Muscle layer of duodenum (tissue), 2 donors: ENCODE data around the gene EYS.

Source experiments
- H3K27ac ChIP-seq: one replicate; pipeline ENCODE4 v1.7.0; 2013; ENCODE audit warnings: mild to moderate bottlenecking, low read length
- H3K27me3 ChIP-seq: one replicate; pipeline ENCODE4 v1.7.0; 2013; ENCODE audit warnings: low read depth, mild to moderate bottlenecking, control low read depth, low read length
- H3K36me3 ChIP-seq, 2 donors: one replicate each; pipeline ENCODE4 v1.7.0; 2013; ENCODE audit warnings: low read length in 2 of 2, control low read depth in 1 of 2, mild to moderate bottlenecking in 1 of 2; ENCODE audit not compliant: insufficient read depth in 2 of 2, control insufficient read depth in 1 of 2
- H3K4me1 ChIP-seq, 2 donors: one replicate each; pipeline ENCODE4 v1.7.0; 2013; ENCODE audit warnings: low read length in 2 of 2, mild to moderate bottlenecking in 2 of 2, control low read depth in 1 of 2, moderate library complexity in 1 of 2; ENCODE audit not compliant: insufficient read depth in 2 of 2, control insufficient read depth in 1 of 2
- H3K4me3 ChIP-seq, 2 donors: one replicate each; pipeline ENCODE4 v1.7.0; 2013; ENCODE audit warnings: low read length in 2 of 2, low read depth in 1 of 2, mild to moderate bottlenecking in 1 of 2
- H3K9me3 ChIP-seq, 2 donors: one replicate each; pipeline ENCODE4 v1.7.0; 2013; ENCODE audit warnings: low read length in 2 of 2, control low read depth in 1 of 2, mild to moderate bottlenecking in 1 of 2; ENCODE audit not compliant: control insufficient read depth in 1 of 2
- donor health status: healthy.

EYS gene

DNA sequence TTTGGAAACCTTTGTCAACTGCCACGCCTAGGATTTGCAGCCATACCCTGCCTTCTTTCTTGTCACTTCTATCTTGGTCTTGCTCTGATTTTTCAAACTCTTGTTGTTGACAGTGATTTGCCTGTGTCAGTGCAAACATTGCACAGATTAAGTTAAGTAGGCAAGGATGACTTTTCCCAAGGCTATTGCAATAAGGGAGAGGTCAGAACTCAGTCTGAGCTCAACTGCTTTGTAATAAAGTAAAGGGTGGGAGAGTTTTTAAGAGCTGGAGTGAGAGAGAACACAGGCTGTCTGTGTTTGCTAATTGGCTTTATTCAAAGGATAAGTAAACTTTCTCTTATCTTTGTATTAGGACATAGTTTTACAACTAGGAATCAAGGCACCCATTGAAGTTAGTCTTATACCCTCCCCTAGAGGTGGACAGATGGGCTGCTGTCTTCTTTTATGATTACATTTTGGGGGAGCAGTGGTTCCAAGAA lies 1622.8 kb downstream of the EYS start:
- H3K27me3 ChIP-seq, result no peaks in the 10 kb centered on the region
- H3K4me1 ChIP-seq, result no peaks in the 10 kb centered on the region
- H3K4me3 ChIP-seq, result no peak overlapping the region
- H3K27ac ChIP-seq, result no peak overlapping the region
- H3K9me3 ChIP-seq, result no peaks in the 10 kb centered on the region
- H3K36me3 ChIP-seq, result no peaks in the 10 kb centered on the region

DNA sequence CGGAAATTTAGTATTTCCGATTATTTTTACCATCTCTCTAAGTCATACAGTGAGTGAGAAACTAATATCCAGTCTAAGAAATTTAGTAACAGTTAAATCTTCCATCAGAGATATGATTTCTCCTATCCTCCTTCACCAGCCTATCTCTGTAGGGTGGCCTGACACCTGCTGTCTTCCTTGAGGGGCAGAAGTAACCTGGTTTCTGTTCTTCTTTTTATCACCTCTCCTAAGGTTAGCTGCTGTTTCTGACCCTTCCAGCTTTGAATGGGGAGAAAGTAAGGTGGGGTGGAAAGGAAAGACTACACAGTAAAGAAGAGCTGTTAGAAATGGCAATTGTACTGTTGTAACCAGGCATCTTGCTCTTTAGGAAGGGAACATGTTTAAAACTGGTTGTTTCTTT lies 1623.8 kb downstream of the EYS start:
- Histone ChIP-seq H3K4me1 (no peaks in the 10 kb centered on the region), H3K27ac (no peak overlapping the region), H3K4me3 (no peak overlapping the region), H3K36me3 (no peaks in the 10 kb centered on the region), H3K27me3 (no peaks in the 10 kb centered on the region), H3K9me3 (no peaks in the 10 kb centered on the region)

DNA sequence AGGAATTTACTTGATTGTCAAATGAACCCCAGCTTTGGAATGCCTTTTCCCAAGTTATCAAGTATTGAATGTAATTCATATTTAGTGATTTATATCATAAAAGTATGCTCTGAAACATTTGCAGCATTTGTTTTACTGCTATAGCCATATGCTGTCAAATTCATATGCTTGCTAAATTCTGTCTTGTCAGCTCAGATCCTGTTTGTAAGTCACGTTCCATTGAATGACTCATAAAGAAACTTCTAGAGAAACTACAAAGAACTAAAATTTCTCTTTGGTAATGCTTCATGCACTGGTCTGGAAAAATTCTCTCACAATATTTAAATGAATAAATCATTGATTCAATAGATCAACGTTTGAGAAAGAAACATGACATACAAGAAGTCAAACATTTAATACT lies 1625.6 kb downstream of the EYS start:
- Histone ChIP-seq H3K27me3 (no peaks in the 10 kb centered on the region), H3K27ac (no peak overlapping the region), H3K36me3 (no peaks in the 10 kb centered on the region), H3K4me3 (no peak overlapping the region), H3K4me1 (no peaks in the 10 kb centered on the region), H3K9me3 (no peaks in the 10 kb centered on the region)

- Histone ChIP-seq H3K27ac (no peak overlapping the region), H3K4me1 (no peaks in the 10 kb centered on the region), H3K4me3 (no peak overlapping the region), H3K36me3 (no peaks in the 10 kb centered on the region), H3K27me3 (no peaks in the 10 kb centered on the region), H3K9me3 (no peaks in the 10 kb centered on the region)
Observed at GRCh38 chr6:64074981-64075380, 1632.0 kb downstream of the EYS start.

DNA sequence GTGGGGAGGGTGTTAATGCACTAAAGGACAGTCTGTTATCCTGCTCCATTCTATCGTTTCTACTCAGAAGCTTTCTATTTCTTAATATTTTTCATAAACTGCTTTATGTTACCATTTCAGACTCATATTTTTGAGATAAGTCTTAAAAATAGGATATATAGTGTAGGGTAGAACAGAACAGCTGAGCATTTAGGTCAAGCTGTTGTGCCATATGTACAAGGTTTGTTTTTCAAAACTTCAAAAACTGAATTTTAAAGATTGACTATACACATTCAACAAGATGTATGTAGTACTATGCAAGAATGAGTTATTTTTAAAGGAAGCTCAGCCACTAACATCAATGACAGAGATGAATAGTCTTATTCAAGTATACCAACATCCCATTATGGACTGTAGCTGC lies 1634.3 kb downstream of the EYS start:
- no peak overlapping the region for H3K27ac ChIP-seq
- no peak overlapping the region for H3K4me3 ChIP-seq
- no peaks in the 10 kb centered on the region for H3K36me3 ChIP-seq
- H3K9me3 ChIP-seq, result no peaks in the 10 kb centered on the region
- H3K27me3 ChIP-seq, result no peaks in the 10 kb centered on the region
- no peaks in the 10 kb centered on the region for H3K4me1 ChIP-seq

GRCh38 chr6:64064919-64065318 lies 1642.1 kb downstream of the EYS start:
- Histone ChIP-seq H3K27ac (no peak overlapping the region), H3K4me1 (no peaks in the 10 kb centered on the region), H3K36me3 (no peaks in the 10 kb centered on the region), H3K4me3 (no peak overlapping the region), H3K9me3 (no peaks in the 10 kb centered on the region), H3K27me3 (no peaks in the 10 kb centered on the region)

- Histone ChIP-seq H3K4me3 (no peak overlapping the region), H3K27ac (no peak overlapping the region), H3K36me3 (no peaks in the 10 kb centered on the region), H3K4me1 (no peaks in the 10 kb centered on the region), H3K27me3 (no peaks in the 10 kb centered on the region), H3K9me3 (no peaks in the 10 kb centered on the region)
Observed at GRCh38 chr6:64062960-64063683, 1643.9 kb downstream of the EYS start.

- H3K4me1 ChIP-seq, result no peaks in the 10 kb centered on the region
- no peak overlapping the region for H3K4me3 ChIP-seq
- H3K36me3 ChIP-seq, result no peaks in the 10 kb centered on the region
- no peak overlapping the region for H3K27ac ChIP-seq
- no peaks in the 10 kb centered on the region for H3K27me3 ChIP-seq
- no peaks in the 10 kb centered on the region for H3K9me3 ChIP-seq
Observed at GRCh38 chr6:64054861-64055260, 1652.2 kb downstream of the EYS start.

DNA sequence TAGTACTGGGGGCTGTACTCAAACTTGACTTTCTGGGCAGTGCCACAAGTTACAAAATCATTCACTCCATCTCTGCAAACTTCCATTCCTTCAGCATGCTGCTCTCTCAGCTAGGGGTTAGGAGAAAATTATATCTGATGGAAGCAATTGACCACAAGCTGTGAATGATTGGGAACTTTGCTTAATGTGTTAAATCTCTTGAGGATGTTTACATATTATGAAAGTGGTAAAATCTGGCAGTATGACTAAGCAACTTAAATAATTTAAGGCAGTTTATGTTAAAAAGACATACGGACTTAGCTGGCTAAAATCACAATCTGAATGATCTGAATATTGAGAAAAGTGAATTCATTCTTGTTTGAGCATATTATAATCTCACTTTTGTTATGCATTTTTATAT lies 1656.4 kb downstream of the EYS start:
- H3K27ac ChIP-seq, result no peak overlapping the region
- H3K4me3 ChIP-seq, result no peak overlapping the region
- no peaks in the 10 kb centered on the region for H3K4me1 ChIP-seq
- no peaks in the 10 kb centered on the region for H3K36me3 ChIP-seq
- H3K9me3 ChIP-seq, result no peaks in the 10 kb centered on the region
- H3K27me3 ChIP-seq, result no peaks in the 10 kb centered on the region

DNA sequence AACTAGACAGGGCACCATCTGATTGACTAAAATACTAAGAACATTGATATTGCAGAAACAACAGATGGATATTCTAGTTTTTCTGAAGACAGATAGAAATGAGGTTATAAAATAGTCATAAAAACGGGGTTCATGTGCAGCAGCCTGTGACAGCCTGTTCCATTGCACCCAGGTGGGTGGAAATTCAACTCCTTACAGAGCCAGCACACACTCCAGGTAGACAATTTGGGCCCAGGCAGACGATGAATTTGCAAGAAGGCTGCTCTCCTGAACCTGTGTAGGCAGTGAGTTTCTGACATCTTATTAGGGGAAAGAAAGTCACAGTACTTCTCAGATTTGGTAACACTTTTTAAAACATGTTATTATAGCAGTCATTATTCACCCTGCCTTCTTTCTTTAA lies 1657.3 kb downstream of the EYS start:
- H3K9me3 ChIP-seq, result no peaks in the 10 kb centered on the region
- H3K27me3 ChIP-seq, result no peaks in the 10 kb centered on the region
- no peaks in the 10 kb centered on the region for H3K36me3 ChIP-seq
- no peak overlapping the region for H3K27ac ChIP-seq
- no peaks in the 10 kb centered on the region for H3K4me1 ChIP-seq
- H3K4me3 ChIP-seq, result no peak overlapping the region

DNA sequence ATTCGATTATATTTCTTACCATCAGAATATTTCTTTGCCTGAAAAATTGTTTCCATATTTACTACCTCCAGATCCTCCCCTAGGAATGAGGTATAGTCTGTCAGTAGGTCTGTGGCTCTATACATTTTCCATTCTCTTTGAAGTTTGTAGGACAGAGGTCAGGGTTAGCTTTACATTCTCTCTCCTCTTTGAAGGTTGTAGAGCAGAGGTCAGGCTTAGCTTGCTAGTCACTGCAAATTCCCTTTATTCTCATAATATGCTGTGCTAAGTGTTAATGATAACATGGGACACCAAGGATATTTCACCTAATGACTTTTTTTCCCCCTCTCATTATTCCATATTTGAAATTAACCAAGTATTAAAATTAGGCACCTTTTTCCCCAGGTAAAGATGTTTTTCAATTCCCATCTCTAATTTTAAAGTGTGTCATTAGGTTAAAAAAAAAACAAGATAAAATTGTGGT lies 1660.2 kb downstream of the EYS start:
- H3K27ac ChIP-seq, result no peak overlapping the region
- H3K4me1 ChIP-seq, result no peaks in the 10 kb centered on the region
- no peaks in the 10 kb centered on the region for H3K36me3 ChIP-seq
- H3K4me3 ChIP-seq, result no peak overlapping the region
- H3K27me3 ChIP-seq, result no peaks in the 10 kb centered on the region
- H3K9me3 ChIP-seq, result no peaks in the 10 kb centered on the region

DNA sequence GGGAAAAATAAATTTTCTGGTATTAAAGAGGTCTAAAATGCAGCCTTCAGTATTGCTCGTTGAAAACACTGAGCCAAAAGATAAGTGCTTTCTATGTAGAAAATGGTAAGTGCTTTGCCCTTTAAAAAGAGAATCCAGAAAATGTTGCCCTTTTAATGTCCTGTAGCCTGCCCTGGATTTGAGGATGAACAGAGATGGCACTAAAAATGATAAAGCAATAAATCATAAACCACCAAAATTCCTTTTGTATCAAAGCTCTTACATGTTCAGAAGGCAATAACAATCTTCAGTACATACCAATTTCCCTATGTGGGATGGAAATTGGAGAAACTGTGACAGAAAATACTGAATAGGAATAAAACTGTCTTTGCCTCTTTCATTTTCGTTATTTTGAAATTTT lies 1665.7 kb downstream of the EYS start:
- no peak overlapping the region for H3K4me3 ChIP-seq
- no peak overlapping the region for H3K27ac ChIP-seq
- H3K36me3 ChIP-seq, result no peaks in the 10 kb centered on the region

More for the DNA sequence above, 1665.7 kb downstream of the EYS start:
- H3K27me3 ChIP-seq, result no peaks in the 10 kb centered on the region
- H3K9me3 ChIP-seq, result no peaks in the 10 kb centered on the region
- no peaks in the 10 kb centered on the region for H3K4me1 ChIP-seq
